ENCODE data around the gene GRK5.

DNA sequence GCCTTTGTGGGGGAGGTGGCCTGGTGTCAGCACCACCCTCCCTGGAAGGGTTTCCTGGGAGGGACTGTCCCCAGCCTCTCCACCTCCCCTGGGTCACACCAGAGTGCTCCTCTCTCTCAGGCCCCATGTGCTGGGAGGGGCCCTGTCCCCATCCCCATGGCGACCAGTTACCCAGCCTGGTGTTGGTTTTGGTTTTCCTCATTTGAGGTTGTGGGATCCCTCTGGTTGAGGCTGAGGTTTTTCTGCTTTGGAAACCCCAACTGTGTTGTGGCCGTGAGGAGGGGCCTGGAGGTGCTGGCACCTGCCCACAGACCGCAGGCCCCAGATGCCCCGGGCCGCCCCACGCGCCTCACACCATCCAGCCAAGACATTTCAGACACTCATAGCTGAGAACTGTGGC, 106.3 kb downstream of the GRK5 start:
- TF ChIP-seq CTCF (IDR thresholded peaks at IDR 0.05) (no peak), POLR2AphosphoS5 (IDR thresholded peaks at IDR 0.05) (no peak)

Data from prostate gland (tissue), 2 donors.